Activated T-helper 1 cell treated with Interleukin-2 at 50 U/mL for 16 hours (primary cell): ENCODE data around the gene UNC13D.

Experiments
- DNase-seq: peaks from one replicate; pipeline ENCODE4 v3.0.0-alpha.2; 2020; ENCODE audit warnings: low read depth

UNC13D gene

DNA sequence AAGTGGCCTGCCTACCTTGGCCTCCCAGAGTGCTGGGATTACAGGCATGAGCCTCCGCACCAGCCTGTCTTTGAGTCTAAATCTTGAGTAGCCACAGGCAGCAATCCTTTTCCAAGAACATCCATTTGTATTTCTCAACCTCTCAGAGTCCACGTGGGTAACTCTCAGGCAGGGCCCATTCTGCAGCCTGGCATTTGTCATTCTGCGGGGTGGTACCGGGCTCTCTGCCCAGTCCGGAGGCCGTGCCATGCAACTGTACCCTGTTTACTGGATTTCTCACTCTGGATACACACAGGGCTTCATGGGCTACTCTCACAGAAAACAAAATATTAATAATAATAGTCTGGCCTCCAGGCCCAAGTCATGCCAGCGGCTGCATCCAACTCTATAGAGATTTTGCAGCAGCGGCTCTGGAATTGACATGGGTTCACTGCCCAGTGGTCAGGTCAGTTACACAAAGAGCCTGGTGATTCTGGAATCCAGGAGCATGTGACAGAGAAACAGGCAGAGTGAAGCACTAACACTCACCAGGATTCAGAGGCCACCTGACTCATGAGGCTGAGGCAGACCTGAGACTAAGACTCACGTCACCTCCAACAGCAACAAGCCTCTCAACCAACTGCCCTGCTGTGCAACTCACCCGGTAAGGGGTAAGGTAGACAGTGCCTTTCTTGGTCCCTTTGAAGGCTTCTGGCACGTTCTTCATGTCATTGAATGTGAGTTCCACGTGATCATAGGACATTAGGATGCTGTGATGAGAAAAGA is 6.9 kb upstream of the UNC13D start:
- DNase-seq = no peak

DNA sequence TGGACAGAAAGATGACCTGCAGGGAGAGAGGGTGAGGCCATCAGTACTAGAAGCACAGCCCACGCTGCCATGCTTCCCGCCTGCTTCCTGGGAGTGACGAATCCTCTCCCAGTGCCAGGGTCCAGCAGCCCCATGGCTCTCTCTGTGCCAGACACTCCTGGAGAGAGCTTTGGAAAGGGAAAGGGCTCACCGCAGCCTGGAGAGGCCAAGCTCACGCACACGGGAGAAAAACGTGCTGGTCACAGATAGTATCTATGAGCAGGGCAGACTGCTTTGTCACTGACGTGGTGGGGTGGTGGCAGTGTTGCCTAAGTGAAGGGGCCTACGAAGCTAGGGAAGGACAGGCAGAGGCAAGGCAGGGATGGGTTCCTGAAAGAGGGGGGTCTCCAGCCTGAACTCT is 5.5 kb upstream of the UNC13D start:
- no peak for DNase-seq

DNA sequence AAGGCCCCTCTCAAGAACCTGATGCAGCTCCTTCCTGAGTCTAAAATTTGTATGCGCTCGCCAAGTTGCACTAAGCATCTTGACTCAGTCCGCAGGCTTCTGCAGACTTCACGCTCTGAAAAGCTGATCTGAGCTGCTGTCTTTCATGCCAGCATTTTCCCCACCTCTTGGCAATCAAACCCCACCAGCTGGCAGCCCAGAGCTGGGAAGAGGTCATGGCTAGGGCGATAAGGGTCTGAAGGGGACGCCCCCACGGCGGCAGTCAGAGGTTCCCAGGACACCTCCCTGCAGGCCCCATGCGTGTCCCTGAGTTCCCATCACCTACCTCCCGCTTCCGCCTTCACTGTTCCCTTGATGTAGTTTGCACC is 5.1 kb upstream of the UNC13D start:
- DNase-seq = no peak

DNA sequence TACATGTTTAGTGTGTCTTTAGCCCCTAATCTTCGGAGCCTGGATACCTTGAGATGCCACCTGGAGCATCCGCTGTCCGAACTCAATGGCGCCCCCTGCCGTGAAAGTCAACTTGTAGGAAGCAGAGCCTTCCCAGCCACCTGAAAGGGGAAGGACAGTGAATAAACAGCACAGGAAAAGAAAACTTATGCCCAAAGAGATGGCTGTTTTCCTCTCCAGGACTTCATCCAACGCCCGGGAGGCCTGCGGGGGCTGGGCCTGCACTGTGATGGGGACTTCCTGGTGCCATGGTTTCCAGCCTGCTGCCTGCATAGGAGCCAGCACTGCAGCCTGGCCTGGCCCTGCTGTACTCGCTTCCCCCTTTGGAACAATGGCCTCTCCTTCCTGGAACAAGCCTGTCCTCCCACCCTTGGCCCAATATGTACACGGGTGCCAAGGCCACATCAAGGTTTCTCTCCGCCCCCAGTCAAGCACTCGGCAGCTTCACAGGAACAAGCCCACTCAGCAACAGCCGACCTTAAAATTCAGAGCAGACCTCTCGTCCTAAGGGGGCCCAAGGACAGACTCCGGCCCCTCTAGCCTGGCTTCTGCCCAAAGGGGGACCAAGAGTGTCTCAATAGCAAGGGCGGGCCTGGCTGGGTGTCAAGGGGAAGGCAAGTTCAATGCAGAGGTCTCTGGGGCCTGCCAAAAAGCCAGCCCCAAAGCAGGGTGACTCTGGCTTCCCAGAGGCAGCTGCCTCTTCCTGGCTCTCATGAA is 4.5 kb upstream of the UNC13D start:
- peak; percentile 66 for DNase-seq

DNA sequence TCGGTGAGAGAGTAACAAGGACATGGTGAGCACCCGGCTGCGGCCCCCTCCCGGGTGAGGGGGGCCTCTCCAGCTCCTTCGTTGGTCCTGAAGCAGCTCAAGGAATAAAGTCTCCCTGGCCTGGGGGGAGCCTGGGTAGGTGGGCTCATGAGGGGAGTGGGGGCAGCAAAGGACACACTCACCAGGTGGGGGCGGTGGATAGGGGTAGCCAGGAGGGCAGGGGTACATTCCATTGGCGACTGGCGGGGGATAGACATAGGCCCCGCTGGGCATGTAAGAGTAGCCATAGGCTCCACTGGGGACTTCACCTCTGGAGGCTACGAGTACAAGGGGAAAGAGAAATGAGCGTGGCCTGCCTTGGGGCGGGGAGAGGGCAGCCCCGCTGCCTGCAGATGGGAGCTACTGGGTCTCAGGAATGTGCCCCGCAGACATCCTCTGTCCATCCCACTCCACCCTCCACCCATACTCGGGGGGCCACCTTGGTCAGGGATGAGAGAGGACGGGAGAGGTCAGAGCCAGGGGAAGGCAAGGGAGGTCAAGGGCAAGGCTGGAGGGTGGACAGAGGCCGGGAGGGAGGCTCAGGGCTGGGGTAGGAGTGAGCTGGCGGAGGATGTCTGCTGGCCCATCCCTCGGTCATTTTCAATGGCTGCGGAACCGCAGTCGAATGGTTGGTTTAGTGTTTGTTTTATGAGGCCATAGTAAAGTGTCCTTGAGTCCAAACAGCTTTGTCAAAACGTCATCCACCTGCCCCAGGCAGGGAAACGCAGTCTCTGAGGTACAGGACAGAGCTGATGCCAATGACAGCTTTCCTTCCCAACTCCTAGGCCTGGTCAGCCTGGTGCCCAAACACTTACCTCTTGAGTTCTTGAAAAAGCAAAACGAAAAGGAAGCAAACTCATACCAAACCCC is 3.7 kb upstream of the UNC13D start:
- DNase-seq = no peak

DNA sequence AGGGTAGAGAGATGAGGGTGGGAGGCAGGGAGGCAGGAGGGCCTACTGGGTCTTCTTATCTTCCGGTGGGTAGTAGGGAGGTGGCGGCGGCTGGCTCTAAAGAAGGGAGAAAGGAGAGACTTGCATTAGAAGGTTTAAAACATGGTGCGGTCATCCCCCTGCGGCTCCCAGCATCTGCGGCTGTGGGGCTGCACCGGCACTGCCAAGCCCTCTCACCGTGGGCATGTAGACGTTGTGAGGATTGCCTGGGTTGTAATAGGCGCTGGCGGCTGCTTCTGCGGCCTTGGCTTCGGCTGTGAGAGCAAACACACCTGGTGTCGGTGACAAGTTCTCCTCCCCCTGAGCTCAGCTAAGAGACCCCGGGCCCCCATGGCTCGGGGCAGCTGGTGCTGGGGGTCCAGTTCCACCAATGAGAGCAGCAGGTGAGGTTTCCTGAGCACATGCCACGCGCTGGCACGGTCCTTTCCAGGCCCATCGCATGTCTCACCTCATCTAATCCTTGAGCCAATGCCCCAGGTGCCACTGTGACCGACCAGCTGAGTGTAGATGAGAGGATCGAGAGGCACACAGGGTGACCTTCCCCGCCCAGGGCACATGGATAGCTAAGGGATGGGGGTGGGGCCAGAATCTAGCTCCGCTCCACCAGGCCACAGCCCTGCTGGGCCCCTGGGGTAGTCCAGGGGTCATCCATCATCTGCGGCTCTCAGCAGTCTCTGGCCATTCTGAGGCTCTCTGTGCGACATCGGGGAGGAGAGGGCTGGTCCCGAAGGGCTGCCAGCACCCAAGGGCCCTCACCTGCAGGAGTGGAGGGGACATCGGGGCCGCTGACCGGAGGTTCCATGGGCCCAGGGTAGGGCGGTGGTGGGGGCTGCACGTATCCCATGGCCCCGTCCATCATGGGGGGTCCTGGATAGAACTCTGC is 2.7 kb upstream of the UNC13D start:
- no peak for DNase-seq

DNA sequence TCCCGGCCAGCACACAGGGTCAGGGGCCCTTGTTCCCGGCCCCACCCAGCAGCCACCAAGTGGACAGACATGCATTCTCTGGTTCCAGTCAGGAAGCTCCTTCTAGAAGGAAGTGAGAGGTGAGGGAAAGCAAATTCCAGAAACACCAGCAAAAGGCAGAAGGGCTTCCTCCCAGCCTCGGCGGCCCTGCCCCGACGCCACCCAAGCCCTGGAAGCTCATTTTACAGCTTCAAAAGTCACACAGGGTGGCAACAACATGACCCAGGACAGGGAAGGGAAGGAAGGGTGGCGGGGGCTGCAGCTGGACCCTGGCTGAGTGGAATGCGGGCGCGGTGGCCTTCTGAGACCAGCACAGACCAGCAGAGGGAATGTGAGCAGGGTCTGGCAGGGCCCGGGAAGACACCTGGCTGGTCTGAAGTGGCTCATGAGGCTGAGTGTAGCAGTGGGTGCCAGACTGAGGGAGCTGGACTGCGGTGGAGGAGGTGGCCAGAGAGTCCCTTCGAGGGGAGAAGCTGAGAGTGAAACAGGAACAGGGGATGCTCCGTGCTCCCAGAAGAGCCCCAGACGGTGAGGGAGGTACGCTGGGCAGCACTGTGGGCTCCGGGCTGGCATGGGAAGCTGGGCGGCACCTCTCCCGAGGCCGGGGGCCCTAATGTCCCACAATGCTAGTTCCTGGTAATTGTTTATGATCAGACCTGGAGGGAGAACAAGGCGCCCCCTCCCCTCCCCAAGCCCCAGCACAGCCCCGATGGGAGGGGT is 1.9 kb upstream of the UNC13D start:
- no peak for DNase-seq

DNA sequence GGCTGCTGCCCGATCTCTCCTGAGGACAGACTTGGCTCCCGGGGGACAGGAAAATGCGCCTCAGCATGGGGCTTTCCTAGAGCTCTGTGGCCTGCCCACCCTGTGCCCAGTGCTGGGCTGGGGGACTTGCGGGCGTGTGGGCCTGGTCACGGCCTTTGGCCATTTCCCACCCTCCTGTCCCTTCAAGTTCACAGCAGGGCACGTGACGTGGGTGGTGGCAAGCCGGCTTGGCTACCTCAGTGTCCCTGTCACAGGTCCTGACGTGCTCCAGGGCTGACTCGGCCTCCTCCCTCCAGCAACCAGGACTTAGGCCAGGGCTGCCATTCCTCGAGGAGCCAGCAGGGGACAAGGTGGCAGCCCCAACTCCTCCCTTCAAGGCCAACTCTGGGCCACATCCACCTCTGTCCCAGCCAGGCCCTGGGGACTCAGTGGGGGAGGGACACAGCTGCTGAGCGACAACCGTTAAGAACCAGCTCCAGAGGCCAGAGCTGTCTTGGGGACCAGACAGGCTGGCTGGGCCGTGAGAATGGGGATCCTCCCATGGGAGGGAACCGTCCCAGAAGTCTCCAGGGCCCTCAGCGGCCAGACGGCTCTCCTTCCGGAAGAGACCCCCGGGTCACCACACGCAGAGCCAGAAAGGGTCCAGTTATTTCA is 981 bp upstream of the UNC13D start:
- DNase-seq = peak; percentile 35

DNA sequence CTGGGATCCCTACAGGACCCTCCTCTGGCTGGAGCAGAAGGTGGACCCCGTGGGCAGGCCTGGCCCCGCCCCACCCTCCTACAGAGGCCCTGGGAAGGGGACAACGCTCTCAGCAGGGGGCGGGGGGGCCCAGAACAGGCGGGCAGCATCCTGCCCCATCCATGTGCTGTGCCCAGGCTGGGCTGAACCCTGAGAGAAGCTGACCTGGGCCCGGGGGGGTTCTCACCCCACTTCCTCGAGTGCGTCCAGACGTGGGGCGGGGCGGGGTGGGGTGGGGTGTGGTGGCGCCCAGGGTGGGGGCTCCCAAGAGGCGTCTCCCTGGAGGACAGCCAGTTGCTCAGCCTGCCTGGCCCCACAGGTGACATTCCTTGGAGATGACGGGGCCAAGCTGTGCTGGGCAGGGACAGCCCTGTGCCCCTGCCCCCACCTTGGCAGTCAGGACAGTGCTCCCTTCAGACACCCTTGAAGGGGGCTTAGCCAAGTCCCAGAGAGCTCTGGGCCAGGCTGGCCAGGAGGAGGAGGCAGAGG is 390 bp upstream of the UNC13D start:
- DNase-seq = no peak

DNA sequence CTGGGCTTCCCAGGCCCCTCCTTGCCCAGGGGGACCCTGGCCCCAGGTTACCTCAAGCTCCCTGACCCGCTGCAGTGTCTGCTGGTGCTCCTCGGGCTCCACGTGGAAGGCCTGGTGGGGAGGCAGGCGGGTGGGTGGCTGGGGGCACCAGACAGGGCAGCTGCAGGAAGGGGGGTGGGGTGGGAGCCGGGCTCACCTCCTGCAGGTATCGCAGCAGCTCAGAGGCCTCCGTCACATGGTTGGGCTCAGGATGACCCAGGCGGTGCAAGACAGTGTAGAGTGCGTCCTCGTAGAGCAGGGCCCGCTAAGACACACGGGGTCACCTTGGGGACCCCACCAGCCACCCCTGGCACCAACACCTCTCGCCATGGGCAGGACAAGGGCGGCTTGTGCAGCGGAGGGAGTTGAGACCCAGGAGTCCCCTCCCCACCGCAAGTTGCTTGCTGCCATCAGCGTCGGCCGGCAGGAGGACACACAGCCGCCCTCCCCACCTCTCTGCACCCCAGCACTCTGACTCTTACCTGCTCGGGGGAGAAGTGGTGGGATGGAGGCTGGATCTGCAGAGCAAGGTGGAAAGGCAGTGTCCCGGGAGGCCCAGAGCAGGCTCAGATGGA is 1.1 kb downstream of the UNC13D start:
- DNase-seq = no peak

DNA sequence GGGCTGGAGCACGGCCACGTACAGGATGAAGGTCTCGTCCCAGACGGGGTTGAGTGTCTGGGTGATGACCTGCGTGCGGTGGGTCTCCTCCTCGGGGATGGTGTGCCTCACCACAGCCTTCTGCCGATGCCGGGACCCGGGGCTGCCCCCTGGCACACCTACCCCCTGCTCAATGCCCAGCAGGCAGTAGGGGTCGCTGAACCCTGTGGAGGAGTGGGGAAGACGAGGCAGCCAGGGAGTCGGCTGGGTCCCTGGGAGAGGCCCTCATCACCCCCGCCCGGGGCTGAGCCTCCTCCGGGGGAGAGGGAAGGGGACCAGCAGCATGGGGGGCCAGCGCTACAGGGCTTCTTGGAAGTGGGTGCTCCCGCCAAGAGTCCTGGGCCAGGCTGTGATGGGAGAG is 1.8 kb downstream of the UNC13D start:
- no peak for DNase-seq

DNA sequence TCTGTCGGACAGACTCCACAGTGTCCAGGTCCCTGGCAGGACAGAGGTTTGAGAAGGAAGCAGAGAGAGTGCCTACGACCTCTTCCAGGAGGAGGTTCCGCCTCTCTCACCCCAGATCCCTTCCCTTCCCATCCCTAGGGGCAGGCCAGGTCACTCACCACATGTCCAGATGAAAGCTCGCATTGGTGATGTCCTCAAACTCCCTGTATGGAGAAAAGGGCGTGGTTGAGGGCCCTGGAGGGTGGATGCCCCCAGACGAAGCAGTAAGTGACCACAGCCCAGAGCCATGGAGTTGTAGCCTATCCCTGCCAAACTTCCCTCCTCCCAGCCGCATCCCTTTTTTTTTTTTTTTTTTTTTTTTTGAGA is 3.4 kb downstream of the UNC13D start:
- DNase-seq = no peak

DNA sequence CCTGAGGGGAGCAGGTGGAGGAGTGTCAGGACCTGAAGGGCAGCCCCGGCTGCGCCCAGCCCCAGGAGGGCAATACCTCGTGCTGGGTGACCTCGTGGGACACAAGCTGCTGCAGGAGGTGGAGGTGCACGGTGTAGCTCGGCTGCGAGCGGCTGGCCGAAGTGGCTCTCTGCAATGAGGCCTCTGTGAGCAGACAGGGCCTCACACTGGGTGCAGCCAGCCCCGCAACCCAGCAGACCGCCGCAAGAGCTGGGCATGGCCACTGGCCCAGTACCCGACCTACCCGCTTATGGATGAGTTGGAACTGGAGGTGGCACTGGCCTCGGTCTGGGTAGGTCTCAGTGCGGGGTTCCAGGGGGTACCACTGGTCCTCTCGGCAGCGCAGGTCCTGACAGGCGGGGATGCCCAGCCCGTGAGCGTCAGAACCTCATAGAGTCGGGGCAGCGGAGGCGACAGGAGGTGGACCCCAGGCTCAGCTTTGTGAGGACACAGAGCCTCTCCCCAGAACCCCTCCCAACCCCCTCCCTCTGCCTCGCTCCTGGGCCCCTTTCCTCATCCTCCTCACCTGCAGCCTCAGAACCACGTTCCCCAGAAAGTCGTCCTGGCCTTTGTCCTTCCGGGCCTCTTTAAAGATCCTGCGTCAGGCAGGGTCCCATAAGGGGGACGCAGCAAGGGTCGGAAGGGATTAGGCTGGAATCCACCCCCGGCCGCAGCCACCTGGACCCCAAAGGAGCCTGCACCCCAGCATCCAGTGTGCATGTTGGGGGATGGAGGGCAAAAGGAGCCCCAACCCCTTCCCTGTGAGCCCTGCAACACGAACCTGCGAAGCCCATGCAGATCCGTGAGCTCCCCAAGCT is 4.0 kb downstream of the UNC13D start:
- DNase-seq = no peak

DNA sequence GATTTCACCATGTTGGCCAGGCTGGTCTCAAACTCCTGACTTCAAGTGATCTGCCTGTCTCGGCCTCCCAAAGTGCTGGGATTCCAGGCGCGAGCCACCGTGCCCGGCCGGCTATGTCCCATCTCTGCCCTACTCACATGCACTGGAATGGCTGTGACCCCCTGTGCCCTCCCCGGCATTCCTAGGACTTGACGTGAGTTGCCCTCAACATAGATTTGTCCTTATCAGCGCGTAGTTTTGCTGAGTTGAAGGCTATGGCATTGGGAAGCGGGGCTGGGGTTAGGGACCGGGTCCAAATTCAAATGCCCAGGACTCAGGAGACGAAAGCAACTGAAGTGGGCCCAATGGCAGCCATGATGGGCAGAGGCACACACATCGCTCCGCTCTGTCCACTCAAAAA is 5.8 kb downstream of the UNC13D start:
- no peak for DNase-seq

DNA sequence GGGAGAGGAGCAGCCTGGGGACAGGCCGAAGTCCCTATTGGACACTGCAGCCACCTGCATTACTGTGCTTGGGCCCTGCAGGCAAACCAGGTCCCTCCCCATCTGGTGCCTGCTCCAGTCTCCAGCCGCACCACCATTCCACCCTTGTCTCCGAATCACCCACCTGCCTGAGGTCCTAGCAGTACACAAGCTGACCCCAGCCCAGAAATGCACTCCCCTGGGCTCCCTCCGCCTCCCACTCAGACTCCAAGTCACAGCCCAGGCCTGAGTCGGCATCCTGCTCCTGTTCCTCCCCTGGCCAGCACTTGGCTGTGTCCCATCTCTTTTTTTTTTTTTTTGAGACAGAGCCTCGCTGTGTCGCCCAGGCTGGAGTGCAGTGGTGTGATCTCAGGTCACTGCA is 6.3 kb downstream of the UNC13D start:
- DNase-seq = no peak

DNA sequence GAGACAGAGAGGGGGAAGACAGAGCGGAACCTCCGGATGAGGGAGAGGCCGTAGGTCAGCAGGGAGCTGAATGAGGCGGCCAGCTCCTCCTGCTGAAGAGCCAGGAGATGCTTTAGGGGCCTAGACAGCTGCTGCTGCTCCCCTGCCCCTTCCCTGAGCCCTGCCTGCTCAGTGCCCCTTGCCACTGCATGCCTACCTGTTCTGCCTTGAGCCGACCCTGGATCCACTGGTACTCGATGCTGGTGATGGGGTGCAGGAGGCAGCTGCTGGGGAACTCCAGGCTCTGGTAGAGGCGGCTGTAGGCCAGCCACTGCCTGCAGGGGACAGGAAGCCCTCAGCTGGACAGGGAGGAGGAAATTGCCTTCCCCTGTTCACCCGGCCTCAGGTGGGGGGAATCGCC is 7.6 kb downstream of the UNC13D start:
- DNase-seq = no peak

DNA sequence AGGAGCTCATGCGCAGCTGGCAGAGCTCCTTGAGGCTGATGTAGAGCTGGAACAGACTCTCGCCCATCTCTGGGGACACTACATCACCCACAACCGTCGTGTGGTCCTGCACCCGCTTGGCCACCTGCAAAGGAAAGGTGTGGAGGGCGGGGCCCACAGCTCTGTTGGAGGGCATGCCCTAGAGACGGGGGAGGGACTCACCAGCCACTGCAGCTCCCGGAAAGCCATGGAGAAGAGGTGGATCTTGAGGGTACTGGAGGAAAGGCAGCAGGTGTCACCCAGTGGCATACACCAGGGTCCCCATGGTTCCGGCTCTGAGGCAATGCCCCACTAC is 8.6 kb downstream of the UNC13D start:
- DNase-seq = no peak

DNA sequence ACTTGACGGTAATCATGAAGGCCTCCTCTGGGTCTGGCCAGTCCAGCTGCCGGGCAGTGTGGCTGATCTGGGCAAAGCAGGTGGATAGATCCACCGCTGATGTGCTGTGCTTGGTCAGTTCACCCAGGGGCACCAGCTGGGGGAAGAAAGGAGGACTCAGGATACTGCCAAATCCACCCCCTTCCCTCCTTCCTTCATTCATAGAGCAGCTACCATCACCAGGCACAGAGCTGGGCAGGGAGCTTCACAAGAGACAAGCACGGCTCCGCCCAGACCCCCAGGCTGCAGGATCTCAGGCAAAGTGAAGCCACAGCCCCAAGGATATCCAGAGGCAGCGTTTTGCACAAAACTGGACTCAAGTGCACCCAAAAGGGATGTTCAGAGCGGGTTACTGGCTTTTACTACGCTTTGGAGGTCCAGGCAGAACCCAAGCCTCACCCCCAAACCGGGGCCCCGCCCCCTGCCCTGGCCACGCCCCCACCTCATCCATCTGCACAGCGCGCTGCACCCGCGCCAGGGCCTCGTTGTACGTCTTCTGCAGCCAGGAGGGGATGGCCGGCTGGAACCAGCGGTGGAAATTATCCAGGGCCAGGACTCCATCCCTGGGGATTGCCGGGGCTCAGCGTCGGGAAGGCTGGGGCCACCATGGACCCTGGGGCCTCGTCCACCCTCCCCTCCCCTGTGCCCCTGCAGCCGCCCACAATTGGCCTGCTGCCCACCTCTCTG is 9.1 kb downstream of the UNC13D start:
- DNase-seq = no peak
